C4-2B (cell line): ENCODE data around the gene CDKAL1.
"Not testable (repeated sequence)": the region's sequence is repeated elsewhere in the genome, so short reads cannot be mapped to it uniquely, and the experiment has no call there.

Source experiments
- H3K27ac ChIP-seq: fragments of 450-650 bp; 2 replicates; pipeline ENCODE4 v1.5.1; 2017
- ZFX ChIP-seq: fragments of 450-650 bp; IDR thresholded peaks from 2 replicates; pipeline ENCODE4 v1.6.1; 2017
- TF ChIP-seq, protein P1 (sequence below): fragments of 450-650 bp; conservative IDR thresholded peaks from 2 replicates; pipeline ENCODE4 v1.5.1; 2017; ENCODE audit warnings: mild to moderate bottlenecking

CDKAL1 gene

DNA sequence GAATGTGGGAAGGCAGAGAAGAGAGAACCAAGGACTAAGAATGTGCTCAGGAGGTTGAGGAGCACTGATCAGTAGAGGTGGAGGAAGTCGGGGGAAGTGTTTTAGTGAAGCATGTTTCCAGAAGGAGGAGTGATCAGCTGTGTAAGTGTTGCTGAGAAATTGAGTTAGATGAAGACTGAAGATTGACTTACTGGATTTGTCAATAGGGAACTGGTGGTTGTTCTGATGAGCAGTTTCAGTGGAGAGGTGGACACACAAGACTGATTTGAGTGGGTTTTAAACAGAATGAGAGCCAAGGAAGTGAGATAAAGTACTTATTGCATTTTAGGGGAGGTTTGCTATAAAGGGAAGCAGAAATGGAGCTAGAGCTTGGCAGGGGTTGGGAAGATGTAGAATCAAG, 182.6 kb downstream of the CDKAL1 start:
- H3K27ac ChIP-seq: no peak overlapping the region
- TF ChIP-seq, protein P1, sequence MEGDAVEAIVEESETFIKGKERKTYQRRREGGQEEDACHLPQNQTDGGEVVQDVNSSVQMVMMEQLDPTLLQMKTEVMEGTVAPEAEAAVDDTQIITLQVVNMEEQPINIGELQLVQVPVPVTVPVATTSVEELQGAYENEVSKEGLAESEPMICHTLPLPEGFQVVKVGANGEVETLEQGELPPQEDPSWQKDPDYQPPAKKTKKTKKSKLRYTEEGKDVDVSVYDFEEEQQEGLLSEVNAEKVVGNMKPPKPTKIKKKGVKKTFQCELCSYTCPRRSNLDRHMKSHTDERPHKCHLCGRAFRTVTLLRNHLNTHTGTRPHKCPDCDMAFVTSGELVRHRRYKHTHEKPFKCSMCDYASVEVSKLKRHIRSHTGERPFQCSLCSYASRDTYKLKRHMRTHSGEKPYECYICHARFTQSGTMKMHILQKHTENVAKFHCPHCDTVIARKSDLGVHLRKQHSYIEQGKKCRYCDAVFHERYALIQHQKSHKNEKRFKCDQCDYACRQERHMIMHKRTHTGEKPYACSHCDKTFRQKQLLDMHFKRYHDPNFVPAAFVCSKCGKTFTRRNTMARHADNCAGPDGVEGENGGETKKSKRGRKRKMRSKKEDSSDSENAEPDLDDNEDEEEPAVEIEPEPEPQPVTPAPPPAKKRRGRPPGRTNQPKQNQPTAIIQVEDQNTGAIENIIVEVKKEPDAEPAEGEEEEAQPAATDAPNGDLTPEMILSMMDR: no peak
- TF ChIP-seq ZFX: no peak

GRCh38 chr6:20717743-20718142, 183.5 kb downstream of the CDKAL1 start:
- TF ChIP-seq, protein P1: no peak
- no peak for TF ChIP-seq ZFX
- no peak overlapping the region for H3K27ac ChIP-seq

- TF ChIP-seq ZFX: no peak
- TF ChIP-seq, protein P1: no peak; the same call in 1 of the 2 replicates
- H3K27ac ChIP-seq: no peak overlapping the region
Measured at GRCh38 chr6:20718705-20719653, 184.7 kb downstream of the CDKAL1 start.

DNA sequence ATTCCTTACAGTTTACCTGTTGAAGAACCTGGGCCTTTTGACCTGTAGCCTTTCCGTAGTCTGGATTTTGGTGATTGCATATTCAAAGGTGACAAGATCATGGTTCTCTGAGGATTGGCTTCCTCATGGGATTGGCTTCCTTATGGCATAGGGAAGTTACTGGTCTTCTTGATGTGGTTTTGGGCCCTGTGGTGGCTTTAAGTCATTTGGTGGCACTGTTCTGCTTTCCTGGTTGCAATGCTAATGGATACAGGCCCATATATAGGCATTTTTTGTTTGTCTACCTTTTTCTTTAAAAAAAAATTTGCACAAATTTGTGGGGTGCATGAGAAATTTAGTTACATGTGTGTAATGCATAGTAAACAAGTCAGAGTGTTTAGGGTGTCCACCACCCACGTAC, 185.7 kb downstream of the CDKAL1 start:
- no peak for TF ChIP-seq ZFX
- TF ChIP-seq, protein P1: no peak
- H3K27ac ChIP-seq: no peak overlapping the region

- not testable (repeated sequence) for H3K27ac ChIP-seq
Measured at GRCh38 chr6:20721121-20721520, 186.9 kb downstream of the CDKAL1 start.

DNA sequence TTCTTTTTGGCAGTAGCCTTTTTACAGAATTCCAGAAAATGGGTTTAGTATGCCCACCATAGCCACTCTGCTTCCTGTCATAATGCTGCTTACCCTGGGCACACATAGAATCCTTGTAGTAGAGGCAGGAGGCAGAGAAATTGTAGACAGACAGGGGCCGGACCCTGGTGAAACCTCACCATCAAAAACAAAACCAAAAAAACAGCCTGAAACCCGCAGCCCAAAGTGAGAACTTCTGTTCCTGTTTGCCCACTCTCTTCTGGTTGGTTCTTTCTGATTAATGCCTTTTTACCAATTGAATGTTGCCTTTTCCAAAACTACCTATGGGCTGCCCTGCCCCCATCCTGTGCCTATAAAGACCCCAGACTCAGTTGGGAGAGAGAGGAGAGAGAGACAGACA, 188.2 kb downstream of the CDKAL1 start:
- no peak for TF ChIP-seq ZFX
- TF ChIP-seq, protein P1: no peak
- H3K27ac ChIP-seq: no peak overlapping the region

DNA sequence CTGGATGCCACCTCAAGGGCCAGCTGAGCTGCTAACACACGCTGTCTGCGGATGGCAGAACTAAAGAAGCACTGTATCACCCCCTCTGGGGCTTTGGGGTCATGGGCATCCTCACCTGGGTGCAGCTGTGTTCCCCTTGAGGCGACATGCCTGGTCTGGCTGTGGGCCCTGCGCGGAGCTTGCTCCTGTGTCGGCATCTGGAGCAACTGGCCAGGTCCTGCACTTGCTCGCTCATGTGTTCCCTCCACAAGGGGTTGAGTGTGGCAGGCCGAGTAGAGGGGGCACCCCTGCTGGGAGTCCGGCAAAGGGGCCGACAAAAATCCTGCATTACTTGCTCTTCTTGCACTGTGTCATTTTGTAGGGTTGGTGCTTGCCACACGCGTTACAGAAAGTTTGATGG, 189.0 kb downstream of the CDKAL1 start:
- TF ChIP-seq, protein P1: no peak
- H3K27ac ChIP-seq: no peak overlapping the region
